Measurements from ENCODE around the gene NPBWR2.

Gene NPBWR2

DNA sequence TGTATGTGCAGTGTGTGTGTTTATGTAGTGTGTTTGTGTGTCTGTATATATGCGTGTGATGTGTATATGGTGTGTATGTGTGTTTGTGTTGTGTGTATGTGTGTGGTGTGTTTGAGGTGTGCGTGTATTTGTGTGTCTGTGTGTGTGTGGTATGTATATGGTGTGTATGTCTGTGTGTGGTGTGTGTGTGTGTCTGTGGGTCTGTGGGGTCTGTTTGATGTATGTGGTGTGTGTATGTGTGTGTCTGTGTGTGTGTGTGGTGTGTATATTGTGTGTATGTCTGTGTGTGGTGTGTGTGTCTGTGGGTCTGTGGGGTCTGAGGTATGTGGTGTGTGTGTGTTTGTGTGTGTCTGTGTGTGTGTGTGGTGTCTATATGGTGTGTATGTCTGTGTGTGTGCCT is 46.0 kb upstream of the NPBWR2 start:
- TF ChIP-seq, protein P1, sequence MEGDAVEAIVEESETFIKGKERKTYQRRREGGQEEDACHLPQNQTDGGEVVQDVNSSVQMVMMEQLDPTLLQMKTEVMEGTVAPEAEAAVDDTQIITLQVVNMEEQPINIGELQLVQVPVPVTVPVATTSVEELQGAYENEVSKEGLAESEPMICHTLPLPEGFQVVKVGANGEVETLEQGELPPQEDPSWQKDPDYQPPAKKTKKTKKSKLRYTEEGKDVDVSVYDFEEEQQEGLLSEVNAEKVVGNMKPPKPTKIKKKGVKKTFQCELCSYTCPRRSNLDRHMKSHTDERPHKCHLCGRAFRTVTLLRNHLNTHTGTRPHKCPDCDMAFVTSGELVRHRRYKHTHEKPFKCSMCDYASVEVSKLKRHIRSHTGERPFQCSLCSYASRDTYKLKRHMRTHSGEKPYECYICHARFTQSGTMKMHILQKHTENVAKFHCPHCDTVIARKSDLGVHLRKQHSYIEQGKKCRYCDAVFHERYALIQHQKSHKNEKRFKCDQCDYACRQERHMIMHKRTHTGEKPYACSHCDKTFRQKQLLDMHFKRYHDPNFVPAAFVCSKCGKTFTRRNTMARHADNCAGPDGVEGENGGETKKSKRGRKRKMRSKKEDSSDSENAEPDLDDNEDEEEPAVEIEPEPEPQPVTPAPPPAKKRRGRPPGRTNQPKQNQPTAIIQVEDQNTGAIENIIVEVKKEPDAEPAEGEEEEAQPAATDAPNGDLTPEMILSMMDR (conservative IDR thresholded peaks at IDR 0.05; ENCODE audit: low read depth, low read length), result no peak
- no peak overlapping the region for H3K4me3 ChIP-seq (ENCODE audit: low read depth, low read length)
- DNase-seq (ENCODE audit: low read depth), result no peak

DNA sequence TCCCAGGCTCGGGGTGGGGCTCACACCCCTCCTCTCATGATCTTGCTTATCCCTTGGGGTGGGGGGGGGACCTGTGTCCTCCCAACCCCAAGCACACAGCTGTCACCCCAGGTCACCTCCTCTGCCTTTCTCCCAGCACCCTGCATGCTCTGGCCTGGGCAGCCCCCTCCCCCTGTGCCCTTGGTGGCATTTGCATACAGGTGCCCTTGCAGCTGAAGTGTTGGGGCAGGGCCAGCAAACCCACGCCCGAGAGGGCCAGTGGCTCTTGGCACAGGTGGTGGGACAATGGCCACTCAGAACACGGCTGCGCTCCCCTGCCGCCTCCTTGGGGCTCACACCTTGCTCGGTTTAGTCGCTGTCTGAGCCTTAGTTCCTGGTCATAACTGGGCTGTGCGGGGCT is 45.5 kb upstream of the NPBWR2 start:
- TF ChIP-seq, protein P1 (conservative IDR thresholded peaks at IDR 0.05; ENCODE audit: low read depth, low read length), result no peak
- no peak overlapping the region for H3K4me3 ChIP-seq (ENCODE audit: low read depth, low read length)
- no peak for DNase-seq (ENCODE audit: low read depth)

DNA sequence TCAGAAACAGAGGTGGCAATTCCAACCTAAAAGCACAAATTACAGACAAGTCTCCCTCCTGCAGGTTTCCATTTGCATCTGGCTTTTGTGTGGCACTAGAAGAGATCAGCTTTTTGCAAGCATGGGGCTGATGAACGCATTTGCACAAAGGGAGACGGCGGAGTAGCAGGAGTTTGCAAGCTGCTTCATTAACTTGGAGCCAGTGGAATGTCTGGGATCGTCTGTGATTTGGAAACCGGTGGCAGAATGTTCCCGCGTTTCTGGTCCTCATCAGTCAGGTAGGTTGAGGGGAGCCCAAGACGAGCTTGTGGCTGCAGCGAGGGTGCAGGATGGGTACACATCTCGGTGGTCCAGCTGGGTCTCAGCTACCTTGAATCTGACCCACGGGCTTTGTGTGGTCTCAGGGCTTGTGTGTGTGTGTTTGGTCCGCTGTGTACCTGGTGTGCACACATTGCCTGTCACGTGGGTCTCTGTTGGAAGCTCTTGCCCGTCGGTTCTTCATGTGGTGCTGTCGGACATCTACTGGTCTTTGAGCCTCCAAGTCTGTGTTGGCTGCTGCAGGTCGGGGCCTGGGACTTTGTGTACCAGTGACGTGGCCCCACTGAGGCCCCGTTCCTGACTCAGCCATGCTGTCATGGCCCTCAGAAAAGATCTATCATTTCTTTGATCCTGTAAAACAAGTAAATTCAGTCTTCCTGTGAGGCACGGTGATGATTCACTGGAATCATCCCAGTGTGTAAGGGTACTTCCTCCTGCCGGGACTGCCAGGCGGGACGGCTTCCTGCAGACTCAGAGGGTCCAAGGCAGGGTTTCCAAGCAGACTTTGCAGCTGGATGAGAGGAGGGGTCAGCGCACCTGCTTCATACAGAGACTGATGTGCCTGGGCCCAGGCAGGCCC is 44.5 kb upstream of the NPBWR2 start:
- H3K4me3 ChIP-seq (ENCODE audit: low read depth, low read length), result no peak overlapping the region
- TF ChIP-seq, protein P1 (conservative IDR thresholded peaks at IDR 0.05; ENCODE audit: low read depth, low read length), result no peak
- peak; percentile 8 for DNase-seq (ENCODE audit: low read depth)

DNA sequence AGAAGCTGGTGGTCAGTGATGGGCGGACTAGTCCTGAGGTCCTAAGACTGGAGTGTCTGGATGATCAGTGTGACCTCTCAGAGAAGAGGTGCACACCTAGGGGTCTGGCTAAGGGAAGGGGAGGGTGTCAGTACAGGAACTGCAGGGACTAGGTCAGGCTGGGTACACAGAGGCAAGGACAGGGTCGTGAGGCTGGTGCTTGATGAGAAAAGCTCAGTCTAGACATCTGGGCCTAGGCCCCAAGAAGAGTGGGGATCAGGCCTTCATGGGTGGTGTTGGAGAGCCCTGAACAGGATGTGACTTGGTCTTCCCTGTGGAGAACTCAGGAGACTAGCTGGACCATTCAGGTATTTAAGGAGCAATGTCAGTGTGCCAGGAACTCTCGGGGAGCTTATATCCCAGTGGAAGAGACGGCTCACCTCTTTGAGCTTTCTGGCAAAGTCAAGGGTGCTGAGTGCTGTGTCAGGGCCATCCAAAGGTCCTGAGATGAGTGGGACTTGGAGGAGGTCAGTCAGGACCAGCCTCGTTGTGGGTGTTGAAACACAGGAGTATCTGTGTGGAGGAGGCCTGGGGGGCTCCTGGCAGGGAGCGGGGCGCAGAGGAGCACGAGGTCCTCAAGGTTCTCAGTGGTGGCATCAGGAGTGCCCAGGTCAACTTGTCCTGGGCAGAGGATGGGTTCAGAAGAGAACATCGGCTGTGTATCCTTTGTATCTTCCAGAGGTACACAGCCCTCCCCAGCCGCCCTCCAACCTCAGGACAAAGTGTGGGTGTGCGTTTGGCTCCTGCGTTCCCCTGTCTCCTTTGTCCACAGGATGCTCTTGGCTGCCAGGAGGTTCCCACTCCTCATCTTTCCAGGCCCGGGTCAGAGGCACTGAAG is 43.6 kb upstream of the NPBWR2 start:
- no peak overlapping the region for H3K4me3 ChIP-seq (ENCODE audit: low read depth, low read length)
- TF ChIP-seq, protein P1 (conservative IDR thresholded peaks at IDR 0.05; ENCODE audit: low read depth, low read length), result no peak
- no peak for DNase-seq (ENCODE audit: low read depth)

DNA sequence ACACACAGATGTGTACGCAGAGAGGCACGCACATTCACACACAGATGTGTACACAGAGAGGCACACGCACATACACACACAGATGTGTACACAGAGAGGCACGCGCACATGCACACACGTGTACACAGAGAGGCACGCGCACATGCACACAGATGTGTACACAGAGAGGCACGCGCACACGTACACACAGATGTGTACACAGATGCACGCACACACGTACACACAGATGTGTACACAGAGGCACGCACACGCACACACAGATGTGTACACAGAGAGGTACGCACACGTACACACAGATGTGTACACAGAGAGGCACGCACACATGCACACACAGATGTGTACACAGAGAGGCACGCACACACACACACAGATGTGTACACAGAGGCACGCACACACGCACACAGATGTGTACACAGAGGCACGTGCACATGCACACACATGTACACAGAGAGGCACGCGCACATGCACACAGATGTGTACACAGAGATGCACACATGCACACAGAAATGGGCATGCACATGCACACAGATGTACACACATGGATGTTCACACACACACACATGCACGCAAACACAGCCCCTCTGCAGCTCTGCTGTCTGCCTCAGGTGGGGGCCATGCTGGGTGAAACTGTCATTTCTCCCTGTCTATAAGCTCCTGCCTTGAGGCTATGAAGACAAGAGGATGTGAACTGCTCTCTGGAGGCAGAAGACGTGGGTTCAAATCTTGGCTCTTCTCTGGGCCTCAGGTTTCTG is 42.6 kb upstream of the NPBWR2 start:
- H3K4me3 ChIP-seq (ENCODE audit: low read depth, low read length), result no peak overlapping the region
- DNase-seq (ENCODE audit: low read depth), result no peak
- TF ChIP-seq, protein P1 (conservative IDR thresholded peaks at IDR 0.05; ENCODE audit: low read depth, low read length), result no peak

DNA sequence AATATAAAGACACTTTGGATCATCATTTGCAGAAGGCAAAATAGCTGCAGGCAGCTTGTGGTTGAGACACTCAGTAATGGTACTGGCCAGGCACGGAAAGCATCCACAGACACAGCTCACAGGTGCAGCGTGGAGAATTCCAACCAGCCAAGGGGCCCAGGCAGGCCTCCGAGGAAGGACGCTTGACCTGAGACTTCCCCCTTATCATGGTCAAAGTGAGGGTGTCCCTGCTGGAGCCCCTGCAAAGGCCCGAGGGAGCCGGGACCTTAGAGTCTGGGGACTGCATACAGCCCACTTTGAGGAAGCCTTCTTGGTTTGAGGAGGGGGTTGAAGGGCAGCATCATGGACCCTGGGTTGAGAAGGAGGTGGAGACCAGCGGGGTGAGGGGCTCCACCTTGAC is 41.8 kb upstream of the NPBWR2 start:
- no peak overlapping the region for H3K4me3 ChIP-seq (ENCODE audit: low read depth, low read length)
- TF ChIP-seq, protein P1 (conservative IDR thresholded peaks at IDR 0.05; ENCODE audit: low read depth, low read length), result no peak
- no peak for DNase-seq (ENCODE audit: low read depth)

Data from choroid plexus epithelial cell (primary cell).